H1 (cell line): ENCODE measurements around the gene NEMF. TPM values are rescaled to one million over a fixed set of nuclear protein-coding genes. Genes with fewer than 3 reads are reported as not detected.
A peak's percentile ranks its signal among the peaks of the same experiment; 100 is the strongest.

Source experiments
- BACH1 ChIP-seq: IDR thresholded peaks from 2 replicates; pipeline ENCODE4 v1.6.1; 2012; ENCODE audit warnings: low read length, improper control_type of control experiment
- CBX5 ChIP-seq: fragments of 300-800, 300-1000 bp; sonication (generic); IDR thresholded peaks from 2 replicates; pipeline ENCODE4 v1.7.1; 2016; ENCODE audit warnings: antibody characterized with exemption, low read length, low read depth
- KDM5A ChIP-seq: fragments of 200-600 bp; IDR thresholded peaks from 2 replicates; pipeline ENCODE4 v1.7.1; 2012; ENCODE audit warnings: mild to moderate bottlenecking, low read length, inconsistent platforms, mixed read lengths
- POLR2A ChIP-seq, 2 experiments: IDR thresholded peaks; 1 replicate in 1 of 2; 2 replicates in 1 of 2; pipeline ENCODE4 v1.6.1; 2011; ENCODE audit warnings: low read depth in 2 of 2, low read length in 2 of 2, mild to moderate bottlenecking in 2 of 2; ENCODE audit errors: control extremely low read depth in 1 of 2
- RBBP5 ChIP-seq: IDR thresholded peaks from 2 replicates; pipeline ENCODE4 v1.7.1; 2012; ENCODE audit warnings: low read depth, mild to moderate bottlenecking, inconsistent platforms, low read length, moderate library complexity, borderline replicate concordance
- RXRA ChIP-seq: IDR thresholded peaks from 2 replicates; pipeline ENCODE4 v1.6.1; 2011; ENCODE audit warnings: low read depth, mild to moderate bottlenecking, low read length, moderate library complexity; ENCODE audit not compliant: insufficient read depth
- SIX5 ChIP-seq: IDR thresholded peaks from 2 replicates; pipeline ENCODE4 v1.6.1; 2011; ENCODE audit warnings: mild to moderate bottlenecking, low read depth, low read length
- SP1 ChIP-seq: IDR thresholded peaks from 2 replicates; pipeline ENCODE4 v1.6.1; 2011; ENCODE audit warnings: low read depth, low read length
- TAF7 ChIP-seq: optimal IDR thresholded peaks from 2 replicates; pipeline ENCODE3; 2011; ENCODE audit warnings: low read depth, mild to moderate bottlenecking, inconsistent platforms, low read length, moderate library complexity, borderline replicate concordance
- TEAD4 ChIP-seq: IDR thresholded peaks from 2 replicates; pipeline ENCODE4 v1.6.1; 2012; ENCODE audit warnings: low read depth, low read length, inconsistent platforms, mixed read lengths
- polyA plus RNA-seq, 7 experiments: library from polyadenylated mRNA; depleted of rRNA in 3 of 7; stranded (reverse) in 5 of 7; unstranded in 2 of 7; fragments of >200 nt in 5 of 7; fragments of 200-250 nt in 2 of 7; gene quantifications; 1 replicate in 5 of 7; 2 replicates in 1 of 7; 4 replicates in 1 of 7; pipeline versions ENCODE4 v1.2.1 to v1.2.3, GENCODE V29; 2011 to 2013; ENCODE audit warnings: missing spikeins in 2 of 7, mixed read lengths in 2 of 7
- total RNA-seq: library from RNA; stranded (reverse); fragmentation: NEBNext Ultra II Directional; extraction: Animal tissue kit (Norgen Biotek cat#: 25700); gene quantifications from 2 replicates; pipeline ENCODE4 v1.2.1, GENCODE V29; 2021

The NEMF gene
- total and polyA plus RNA-seq, 2 of the 8 experiments (the other 6 are each of a cell fraction or from before 2014, with no cell fraction given): 8.3 to 45.5 TPM

DNA sequence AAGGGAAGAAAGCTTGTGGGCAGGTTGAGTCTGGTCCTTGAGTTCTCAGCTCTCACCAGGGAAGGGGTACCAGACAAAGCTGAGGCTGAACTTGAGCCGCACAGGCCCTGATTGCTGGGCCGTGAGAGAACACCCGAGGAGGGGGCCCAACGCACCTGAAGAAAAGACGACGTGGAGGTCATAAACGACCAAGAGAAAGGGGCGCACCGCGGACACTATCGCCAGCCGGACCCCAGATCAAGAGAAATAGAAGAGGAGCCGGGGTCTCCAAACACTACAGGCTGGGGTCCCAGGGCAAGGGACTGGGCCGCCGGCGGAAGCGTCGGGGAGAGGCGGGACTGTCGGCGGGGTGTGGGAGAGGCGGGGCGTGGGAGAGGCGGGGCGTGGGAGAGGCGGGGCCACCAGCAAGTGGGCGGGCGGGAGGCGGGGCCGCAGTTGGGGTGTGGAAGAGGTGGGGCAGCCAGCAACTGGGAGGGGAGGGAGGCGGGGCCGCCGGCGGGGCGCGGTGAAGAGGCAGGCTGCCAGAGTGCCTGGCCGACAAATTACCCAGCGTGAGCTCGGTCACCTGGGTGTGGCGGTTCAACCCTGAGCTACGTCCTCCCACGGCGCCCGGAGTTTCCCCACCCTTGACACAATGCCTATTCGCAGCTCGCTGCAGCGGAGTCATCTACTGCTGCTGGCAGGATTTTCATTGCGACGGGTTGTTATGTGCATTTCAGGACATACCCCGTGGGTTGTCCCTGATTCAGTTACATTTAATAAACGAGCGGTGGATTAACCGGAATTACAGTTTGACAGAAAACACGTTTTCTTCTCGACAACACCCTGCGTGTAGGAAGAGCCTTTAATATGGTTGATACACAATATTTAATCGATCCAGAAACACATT lies 15.5 kb upstream of the NEMF start (continued):
- TF ChIP-seq POLR2A (IDR thresholded peaks at IDR 0.05; ENCODE audit: control extremely low read depth in 1 of 2, low read depth in 2 of 2, low read length in 2 of 2) (peak; percentile 70 to 74), SP1 (0 out of 2 replicates have a peak, but pooled peaks have one; percentile 42), KDM5A (no peak), BACH1 (peak; percentile 16; the same call in 1 of the 2 replicates), CBX5 (no peak), TAF7 (peak; percentile 72), TEAD4 (no peak), SIX5 (no peak), RBBP5 (no peak), RXRA (no peak)
